ENCODE results near the gene KCNA5.

DNA sequence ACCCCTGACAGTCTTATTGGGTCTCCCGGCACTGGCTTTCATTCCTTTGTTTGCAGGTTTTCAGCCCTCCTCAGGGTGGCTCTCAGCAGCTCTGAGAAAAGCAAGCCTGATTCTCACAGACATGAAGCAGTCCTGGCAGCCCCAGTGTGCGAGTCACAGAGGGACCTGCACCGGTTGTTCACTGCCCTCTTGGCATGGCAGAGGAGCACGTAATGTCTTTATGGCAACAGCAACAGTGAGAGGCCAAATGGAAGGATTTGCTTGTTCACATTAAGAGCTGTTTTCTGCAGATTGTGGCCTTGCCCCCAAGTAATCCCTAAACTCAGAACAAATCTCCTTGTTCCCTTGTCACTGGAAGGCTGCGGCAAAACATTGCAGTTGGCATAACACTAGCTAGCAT lies 3.4 kb downstream of the KCNA5 start:
- TF ChIP-seq POLR2A (IDR thresholded peaks at IDR 0.05) (no peak), POLR2AphosphoS5 (IDR thresholded peaks at IDR 0.05) (no peak)
- TF ChIP-seq, protein P1, sequence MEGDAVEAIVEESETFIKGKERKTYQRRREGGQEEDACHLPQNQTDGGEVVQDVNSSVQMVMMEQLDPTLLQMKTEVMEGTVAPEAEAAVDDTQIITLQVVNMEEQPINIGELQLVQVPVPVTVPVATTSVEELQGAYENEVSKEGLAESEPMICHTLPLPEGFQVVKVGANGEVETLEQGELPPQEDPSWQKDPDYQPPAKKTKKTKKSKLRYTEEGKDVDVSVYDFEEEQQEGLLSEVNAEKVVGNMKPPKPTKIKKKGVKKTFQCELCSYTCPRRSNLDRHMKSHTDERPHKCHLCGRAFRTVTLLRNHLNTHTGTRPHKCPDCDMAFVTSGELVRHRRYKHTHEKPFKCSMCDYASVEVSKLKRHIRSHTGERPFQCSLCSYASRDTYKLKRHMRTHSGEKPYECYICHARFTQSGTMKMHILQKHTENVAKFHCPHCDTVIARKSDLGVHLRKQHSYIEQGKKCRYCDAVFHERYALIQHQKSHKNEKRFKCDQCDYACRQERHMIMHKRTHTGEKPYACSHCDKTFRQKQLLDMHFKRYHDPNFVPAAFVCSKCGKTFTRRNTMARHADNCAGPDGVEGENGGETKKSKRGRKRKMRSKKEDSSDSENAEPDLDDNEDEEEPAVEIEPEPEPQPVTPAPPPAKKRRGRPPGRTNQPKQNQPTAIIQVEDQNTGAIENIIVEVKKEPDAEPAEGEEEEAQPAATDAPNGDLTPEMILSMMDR (IDR thresholded peaks at IDR 0.05) = no peak
